ENCODE data around the gene PPFIBP2.

The PPFIBP2 gene

GRCh38 chr11:7610393-7610792, 96.6 kb downstream of the PPFIBP2 start:
- Mint-ChIP-seq H3K4me3 (no peak overlapping the region), H3K36me3 (ENCODE audit: insufficient read depth) (peaks cover 2% of the 10 kb centered on the region), H3K9me3 (no peaks in the 10 kb centered on the region), H3K4me1 (no peaks in the 10 kb centered on the region), H3K27ac (ENCODE audit: low read depth) (no peak overlapping the region), H3K27me3 (no peaks in the 10 kb centered on the region)
- ATAC-seq (replicated peaks; ENCODE audit: extremely low read depth, poor library complexity, severe bottlenecking) (no peak), DNase-seq (ENCODE audit: low spot score in 2 of 2) (no peak)

- Mint-ChIP-seq H3K4me1 (no peaks in the 10 kb centered on the region), H3K27ac (ENCODE audit: low read depth) (no peak overlapping the region), H3K27me3 (no peaks in the 10 kb centered on the region), H3K9me3 (no peaks in the 10 kb centered on the region), H3K4me3 (no peak overlapping the region), H3K36me3 (ENCODE audit: insufficient read depth) (peaks cover 2% of the 10 kb centered on the region)
- DNase-seq (ENCODE audit: low spot score in 2 of 2) (no peak), ATAC-seq (replicated peaks; ENCODE audit: extremely low read depth, poor library complexity, severe bottlenecking) (no peak)
These were observed 97.6 kb downstream of the PPFIBP2 start for GRCh38 chr11:7611411-7611810.

- ATAC-seq (replicated peaks; ENCODE audit: extremely low read depth, poor library complexity, severe bottlenecking): no peak
- Mint-ChIP-seq H3K27me3 (no peaks in the 10 kb centered on the region), H3K4me3 (no peak overlapping the region), H3K27ac (ENCODE audit: low read depth) (no peak overlapping the region), H3K9me3 (no peaks in the 10 kb centered on the region), H3K4me1 (no peaks in the 10 kb centered on the region), H3K36me3 (ENCODE audit: insufficient read depth) (peaks cover 2% of the 10 kb centered on the region)
- no peak for DNase-seq (ENCODE audit: low spot score in 2 of 2)
These were observed 98.4 kb downstream of the PPFIBP2 start for GRCh38 chr11:7612056-7612660.

- H3K27ac Mint-ChIP-seq (ENCODE audit: low read depth): no peak overlapping the region
- no peak for DNase-seq (ENCODE audit: low spot score in 2 of 2)
These were observed 99.0 kb downstream of the PPFIBP2 start for GRCh38 chr11:7612661-7613393.

GRCh38 chr11:7613394-7613720, 99.6 kb downstream of the PPFIBP2 start:
- H3K36me3 Mint-ChIP-seq (ENCODE audit: insufficient read depth): peaks cover 2% of the 10 kb centered on the region
- no peak overlapping the region for H3K27ac Mint-ChIP-seq (ENCODE audit: low read depth)
- DNase-seq (ENCODE audit: low spot score in 2 of 2) (no peak), ATAC-seq (replicated peaks; ENCODE audit: extremely low read depth, poor library complexity, severe bottlenecking) (no peak)
- H3K9me3 Mint-ChIP-seq: no peaks in the 10 kb centered on the region
- no peaks in the 10 kb centered on the region for H3K4me1 Mint-ChIP-seq
- no peaks in the 10 kb centered on the region for H3K27me3 Mint-ChIP-seq
- no peak overlapping the region for H3K4me3 Mint-ChIP-seq

More at GRCh38 chr11:7612661-7613393, 99.0 kb downstream of the PPFIBP2 start:
- H3K4me3 Mint-ChIP-seq: no peak overlapping the region
- no peaks in the 10 kb centered on the region for H3K27me3 Mint-ChIP-seq
- H3K9me3 Mint-ChIP-seq: no peaks in the 10 kb centered on the region
- no peaks in the 10 kb centered on the region for H3K4me1 Mint-ChIP-seq
- peaks cover 2% of the 10 kb centered on the region for H3K36me3 Mint-ChIP-seq (ENCODE audit: insufficient read depth)
- ATAC-seq (replicated peaks; ENCODE audit: extremely low read depth, poor library complexity, severe bottlenecking): no peak

GRCh38 chr11:7614656-7615055, 100.9 kb downstream of the PPFIBP2 start:
- Mint-ChIP-seq H3K4me3 (no peak overlapping the region), H3K27me3 (no peaks in the 10 kb centered on the region), H3K27ac (ENCODE audit: low read depth) (no peak overlapping the region), H3K9me3 (no peaks in the 10 kb centered on the region), H3K4me1 (no peaks in the 10 kb centered on the region), H3K36me3 (ENCODE audit: insufficient read depth) (peaks cover 2% of the 10 kb centered on the region)
- ATAC-seq (replicated peaks; ENCODE audit: extremely low read depth, poor library complexity, severe bottlenecking): no peak
- DNase-seq (ENCODE audit: low spot score in 2 of 2): no peak

- ATAC-seq (replicated peaks; ENCODE audit: extremely low read depth, poor library complexity, severe bottlenecking): no peak
- H3K36me3 Mint-ChIP-seq (ENCODE audit: insufficient read depth): no peaks in the 10 kb centered on the region
- no peak overlapping the region for H3K27ac Mint-ChIP-seq (ENCODE audit: low read depth)
These were observed 103.2 kb downstream of the PPFIBP2 start for GRCh38 chr11:7617032-7617431.

GRCh38 chr11:7619322-7619721, 105.5 kb downstream of the PPFIBP2 start:
- H3K27ac Mint-ChIP-seq (ENCODE audit: low read depth): no peak overlapping the region
- no peak overlapping the region for H3K4me3 Mint-ChIP-seq
- no peak for DNase-seq (ENCODE audit: low spot score in 2 of 2)
- H3K27me3 Mint-ChIP-seq: no peaks in the 10 kb centered on the region
- peaks cover 2% of the 10 kb centered on the region for H3K36me3 Mint-ChIP-seq (ENCODE audit: insufficient read depth)
- no peak for ATAC-seq (replicated peaks; ENCODE audit: extremely low read depth, poor library complexity, severe bottlenecking)
- no peaks in the 10 kb centered on the region for H3K4me1 Mint-ChIP-seq
- no peaks in the 10 kb centered on the region for H3K9me3 Mint-ChIP-seq

More at GRCh38 chr11:7617032-7617431, 103.2 kb downstream of the PPFIBP2 start:
- no peak for DNase-seq (ENCODE audit: low spot score in 2 of 2)
- Mint-ChIP-seq H3K27me3 (no peaks in the 10 kb centered on the region), H3K4me1 (no peaks in the 10 kb centered on the region), H3K9me3 (no peaks in the 10 kb centered on the region), H3K4me3 (no peak overlapping the region)

GRCh38 chr11:7621090-7621489, 107.3 kb downstream of the PPFIBP2 start:
- DNase-seq (ENCODE audit: low spot score in 2 of 2) (no peak), ATAC-seq (replicated peaks; ENCODE audit: extremely low read depth, poor library complexity, severe bottlenecking) (no peak)
- Mint-ChIP-seq H3K4me1 (no peaks in the 10 kb centered on the region), H3K9me3 (no peaks in the 10 kb centered on the region), H3K27ac (ENCODE audit: low read depth) (no peak overlapping the region), H3K27me3 (no peaks in the 10 kb centered on the region), H3K36me3 (ENCODE audit: insufficient read depth) (peaks cover 2% of the 10 kb centered on the region), H3K4me3 (no peak overlapping the region)

- H3K27me3 Mint-ChIP-seq: no peaks in the 10 kb centered on the region
- no peak overlapping the region for H3K4me3 Mint-ChIP-seq
- ATAC-seq (replicated peaks; ENCODE audit: extremely low read depth, poor library complexity, severe bottlenecking) (no peak), DNase-seq (ENCODE audit: low spot score in 2 of 2) (no peak)
- peaks cover 2% of the 10 kb centered on the region for H3K36me3 Mint-ChIP-seq (ENCODE audit: insufficient read depth)
- no peaks in the 10 kb centered on the region for H3K4me1 Mint-ChIP-seq
- H3K9me3 Mint-ChIP-seq: no peaks in the 10 kb centered on the region
- no peak overlapping the region for H3K27ac Mint-ChIP-seq (ENCODE audit: low read depth)
These were observed 107.8 kb downstream of the PPFIBP2 start for GRCh38 chr11:7621554-7621953.

GRCh38 chr11:7622721-7623120, 108.9 kb downstream of the PPFIBP2 start:
- no peak for ATAC-seq (replicated peaks; ENCODE audit: extremely low read depth, poor library complexity, severe bottlenecking)
- peaks cover 2% of the 10 kb centered on the region for H3K36me3 Mint-ChIP-seq (ENCODE audit: insufficient read depth)
- H3K4me3 Mint-ChIP-seq: no peak overlapping the region
- DNase-seq (ENCODE audit: low spot score in 2 of 2): no peak
- no peaks in the 10 kb centered on the region for H3K9me3 Mint-ChIP-seq
- no peaks in the 10 kb centered on the region for H3K27me3 Mint-ChIP-seq
- no peaks in the 10 kb centered on the region for H3K4me1 Mint-ChIP-seq
- no peak overlapping the region for H3K27ac Mint-ChIP-seq (ENCODE audit: low read depth)

- Mint-ChIP-seq H3K4me3 (no peak overlapping the region), H3K27me3 (no peaks in the 10 kb centered on the region), H3K9me3 (no peaks in the 10 kb centered on the region), H3K27ac (ENCODE audit: low read depth) (no peak overlapping the region), H3K36me3 (ENCODE audit: insufficient read depth) (peaks cover 4% of the 10 kb centered on the region), H3K4me1 (no peaks in the 10 kb centered on the region)
- ATAC-seq (replicated peaks; ENCODE audit: extremely low read depth, poor library complexity, severe bottlenecking) (no peak), DNase-seq (ENCODE audit: low spot score in 2 of 2) (no peak)
These were observed 114.9 kb downstream of the PPFIBP2 start for GRCh38 chr11:7628660-7629059.

GRCh38 chr11:7630002-7630401, 116.2 kb downstream of the PPFIBP2 start:
- H3K4me3 Mint-ChIP-seq: no peak overlapping the region
- peaks cover 7% of the 10 kb centered on the region for H3K36me3 Mint-ChIP-seq (ENCODE audit: insufficient read depth)
- no peaks in the 10 kb centered on the region for H3K27me3 Mint-ChIP-seq
- DNase-seq (ENCODE audit: low spot score in 2 of 2): no peak
- H3K4me1 Mint-ChIP-seq: no peaks in the 10 kb centered on the region
- H3K9me3 Mint-ChIP-seq: no peaks in the 10 kb centered on the region
- no peak for ATAC-seq (replicated peaks; ENCODE audit: extremely low read depth, poor library complexity, severe bottlenecking)
- no peak overlapping the region for H3K27ac Mint-ChIP-seq (ENCODE audit: low read depth)
